Testis (tissue), 2 donors: ENCODE data around the gene MAP2K3.

Experiments used
- CTCF ChIP-seq, 3 experiments: fragments of 450-650 bp in 2 of 3; fragments of 200-600 bp in 1 of 3; sonication (generic) in 1 of 3; IDR thresholded peaks; one replicate each; pipeline ENCODE4 v1.5.1; 2016 to 2019; ENCODE audit warnings: antibody characterized with exemption in 3 of 3, mild to moderate bottlenecking in 2 of 3, moderate library complexity in 1 of 3
- POLR2A ChIP-seq: fragments of 450-650 bp; IDR thresholded peaks from one replicate; pipeline ENCODE4 v1.6.1; 2017; ENCODE audit warnings: antibody characterized with exemption, mild to moderate bottlenecking, moderate library complexity

DNA sequence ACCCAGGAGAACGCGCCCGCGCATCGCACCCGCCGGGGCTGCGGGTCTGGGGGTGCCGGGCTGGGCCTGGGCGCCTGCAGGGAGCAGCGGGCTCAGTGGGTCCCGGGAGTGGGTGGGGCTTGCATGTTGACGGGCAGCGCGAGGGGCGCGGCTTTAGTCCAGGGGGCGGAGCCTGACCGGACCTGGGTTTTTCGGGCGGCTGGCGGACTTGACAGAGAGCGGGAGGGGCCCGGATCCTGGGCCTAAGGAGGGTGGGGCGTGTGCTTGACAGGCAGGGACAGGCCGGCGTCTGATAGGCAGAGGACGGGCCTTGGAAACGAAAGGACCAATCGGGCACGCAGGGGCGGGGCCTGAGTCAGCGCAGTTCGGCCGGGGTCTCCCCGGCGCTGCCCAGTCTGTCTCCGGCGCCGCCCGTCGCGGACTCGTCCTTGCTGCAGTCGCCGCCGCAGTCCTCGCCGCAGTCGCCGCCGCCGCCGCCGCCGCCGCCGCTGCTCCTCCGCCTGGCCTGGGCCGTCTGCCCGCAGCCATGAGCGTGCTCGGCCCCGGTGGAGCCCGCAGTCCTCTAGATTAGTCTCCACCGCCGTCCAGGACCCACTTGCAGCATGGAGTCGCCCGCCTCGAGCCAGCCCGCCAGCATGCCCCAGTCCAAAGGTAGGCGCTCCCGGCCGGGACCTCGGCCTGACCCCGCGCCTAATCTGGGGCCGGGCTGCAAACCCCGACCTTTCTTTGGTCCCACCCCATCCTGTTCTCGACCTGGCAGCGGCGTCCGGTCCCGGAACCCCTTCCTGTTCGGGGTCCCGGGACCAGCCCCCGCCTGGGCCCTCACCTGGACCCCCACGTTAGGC lies at the start of gene MAP2K3:
- no peak for TF ChIP-seq CTCF (IDR thresholded peaks at IDR 0.05)
- TF ChIP-seq POLR2A, result peak; percentile 80
